ENCODE measurements around the gene SAXO2. TPM values are rescaled to one million over a fixed set of nuclear protein-coding genes. Genes with fewer than 3 reads are reported as not detected.
"Not testable (repeated sequence)": the region's sequence is repeated elsewhere in the genome, so short reads cannot be mapped to it uniquely, and the experiment has no call there.

SAXO2 gene
- total and polyA plus RNA-seq, 7 donors, result 0.23 to 4.8 (median 1.2) TPM; not detected in 1

DNA sequence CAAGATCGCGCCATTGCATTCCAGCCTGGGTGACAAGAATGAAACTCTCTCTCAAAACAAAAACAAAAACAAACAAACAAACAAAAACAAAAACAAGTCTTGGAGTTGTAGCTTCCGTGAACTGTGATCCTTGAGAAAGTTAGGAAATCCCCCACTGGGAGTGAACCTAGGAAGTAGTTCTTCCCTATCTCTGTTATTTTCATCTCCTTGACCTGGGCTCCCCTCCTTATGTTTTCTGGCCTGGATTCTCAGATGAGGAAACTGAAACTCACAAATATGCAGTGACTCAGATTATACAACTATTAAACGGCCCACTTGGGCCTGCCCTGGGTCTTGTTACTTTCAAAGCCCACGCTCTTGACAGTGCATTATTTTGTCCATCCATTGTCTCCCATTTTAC lies 29.7 kb downstream of the SAXO2 start:
- Histone ChIP-seq H3K27ac (no peak overlapping the region), H3K27me3 (no peaks in the 10 kb centered on the region), H3K4me1 (no peaks in the 10 kb centered on the region), H3K36me3 (no peaks in the 10 kb centered on the region), H3K4me3 (no peak overlapping the region), H3K9me3 (peaks cover 0 to 2% (median 0%) of the 10 kb centered on the region in 4 donors)
- intact Hi-C loops (cut with DNase I), result no loop called here
- no peak for DNase-seq
- no peak for TF ChIP-seq POLR2A (IDR thresholded peaks at IDR 0.05)
- no peak for TF ChIP-seq POLR2AphosphoS5 (IDR thresholded peaks at IDR 0.05)
- WGBS, 2 donors, result 86 to 87% methylated on average over 5 of the region's 5 CpGs

DNA sequence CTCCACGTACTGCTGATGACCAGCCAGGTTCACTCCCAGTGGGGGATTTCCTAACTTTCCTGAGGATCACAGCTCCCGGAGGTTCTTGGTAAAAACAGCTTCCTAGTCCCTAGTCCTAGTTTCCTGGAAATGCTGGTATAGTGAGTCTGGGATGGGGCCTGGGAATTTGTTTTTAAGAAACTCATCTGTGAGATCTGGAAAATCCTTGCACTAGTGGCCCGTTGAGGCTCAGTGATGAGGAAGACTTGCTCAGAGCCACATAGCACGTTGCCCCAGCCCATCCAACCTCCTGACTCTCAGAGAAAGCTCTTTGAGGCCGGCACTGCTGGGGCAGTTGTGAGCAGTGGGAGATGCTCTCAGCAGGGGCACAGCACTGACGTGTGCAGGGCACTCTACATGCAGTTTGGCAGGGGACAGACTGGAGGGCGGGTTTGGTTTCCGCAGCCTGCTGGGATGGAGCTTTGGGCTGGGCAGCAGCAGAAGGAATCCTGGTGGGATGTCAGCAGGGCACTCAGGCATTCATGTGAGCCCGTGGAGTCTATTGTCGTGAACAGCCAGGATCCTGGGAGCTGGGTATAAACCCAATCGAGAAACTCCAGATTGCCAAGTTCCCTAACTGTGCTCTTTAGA lies 31.6 kb downstream of the SAXO2 start:
- H3K36me3 ChIP-seq, result no peaks in the 10 kb centered on the region
- no peak overlapping the region for H3K4me3 ChIP-seq
- intact Hi-C loops (cut with DNase I), result no loop called here
- TF ChIP-seq POLR2AphosphoS5 (IDR thresholded peaks at IDR 0.05), result no peak
- H3K27ac ChIP-seq, result no peak overlapping the region
- DNase-seq, result no peak
- H3K4me1 ChIP-seq, result no peaks in the 10 kb centered on the region
- peaks cover 0 to 6% (median 6%) of the 10 kb centered on the region in 3 donors for H3K27me3 ChIP-seq
- H3K9me3 ChIP-seq, result peaks cover 0 to 2% (median 0%) of the 10 kb centered on the region in 4 donors
- WGBS, 2 donors, result 77 to 82% methylated on average over 11 of the region's 11 CpGs

DNA sequence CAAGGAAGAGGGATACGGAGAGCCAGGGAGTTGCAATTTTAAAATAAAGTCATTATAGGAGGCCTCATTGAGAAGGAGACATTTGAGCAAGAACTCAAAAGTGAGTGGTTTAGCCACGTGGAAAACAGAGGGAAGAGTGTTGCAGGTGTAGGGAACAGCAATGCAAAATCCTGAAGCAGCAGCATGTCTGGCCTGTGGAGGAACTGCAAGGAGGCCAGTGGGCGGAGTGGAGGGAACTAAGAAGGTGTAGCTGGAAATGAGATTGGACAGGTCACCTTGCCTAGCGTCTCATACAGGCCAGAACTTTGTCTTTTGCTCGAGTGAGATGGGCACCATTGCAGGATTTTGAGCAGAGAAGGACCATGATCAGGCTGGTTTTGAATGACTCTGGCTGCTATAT lies 34.9 kb downstream of the SAXO2 start:
- H3K27ac ChIP-seq, result no peak overlapping the region
- H3K36me3 ChIP-seq, result no peaks in the 10 kb centered on the region
- 91 to 92% methylated on average over 5 of the region's 5 CpGs for WGBS, 2 donors
- no peaks in the 10 kb centered on the region for H3K9me3 ChIP-seq
- peaks cover 0 to 6% (median 6%) of the 10 kb centered on the region in 3 donors for H3K27me3 ChIP-seq
- TF ChIP-seq EP300 (IDR thresholded peaks at IDR 0.05) (no peak), POLR2AphosphoS5 (IDR thresholded peaks at IDR 0.05) (no peak)
- no peaks in the 10 kb centered on the region for H3K4me1 ChIP-seq
- DNase-seq, result no peak
- no peak overlapping the region for H3K4me3 ChIP-seq
- intact Hi-C loops (cut with DNase I), result no loop called here

DNA sequence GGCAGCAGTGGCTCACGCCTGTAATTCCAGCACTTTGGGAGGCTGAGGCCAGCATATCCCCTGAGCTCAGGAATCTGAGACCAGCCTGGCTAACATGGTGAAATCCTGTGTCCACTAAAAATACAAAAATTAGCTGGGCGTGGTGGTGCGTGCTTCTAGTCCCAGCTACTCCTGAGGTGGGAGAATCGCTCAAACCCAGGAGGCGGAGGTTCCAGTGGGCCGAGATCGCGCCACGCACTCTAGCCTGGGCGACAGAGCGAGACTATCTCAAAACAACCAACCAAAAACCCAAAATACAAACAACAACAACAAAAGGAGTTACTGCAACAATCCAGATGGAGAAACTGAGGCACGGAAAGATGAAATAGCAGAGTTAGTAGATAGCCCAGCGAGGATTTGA lies 35.4 kb downstream of the SAXO2 start:
- no peak overlapping the region for H3K4me3 ChIP-seq
- H3K4me1 ChIP-seq, result no peaks in the 10 kb centered on the region
- DNase-seq, result no peak
- H3K9me3 ChIP-seq, result no peaks in the 10 kb centered on the region
- intact Hi-C loops (cut with DNase I), result no loop called here
- H3K27ac ChIP-seq, result no peak overlapping the region
- WGBS, 2 donors, result 94 to 97% methylated on average over 13 of the region's 13 CpGs
- no peaks in the 10 kb centered on the region for H3K36me3 ChIP-seq
- no peak for TF ChIP-seq POLR2A (IDR thresholded peaks at IDR 0.05)
- no peak for TF ChIP-seq POLR2AphosphoS5 (IDR thresholded peaks at IDR 0.05)
- TF ChIP-seq EP300 (IDR thresholded peaks at IDR 0.05), result no peak
- TF ChIP-seq, protein P1, sequence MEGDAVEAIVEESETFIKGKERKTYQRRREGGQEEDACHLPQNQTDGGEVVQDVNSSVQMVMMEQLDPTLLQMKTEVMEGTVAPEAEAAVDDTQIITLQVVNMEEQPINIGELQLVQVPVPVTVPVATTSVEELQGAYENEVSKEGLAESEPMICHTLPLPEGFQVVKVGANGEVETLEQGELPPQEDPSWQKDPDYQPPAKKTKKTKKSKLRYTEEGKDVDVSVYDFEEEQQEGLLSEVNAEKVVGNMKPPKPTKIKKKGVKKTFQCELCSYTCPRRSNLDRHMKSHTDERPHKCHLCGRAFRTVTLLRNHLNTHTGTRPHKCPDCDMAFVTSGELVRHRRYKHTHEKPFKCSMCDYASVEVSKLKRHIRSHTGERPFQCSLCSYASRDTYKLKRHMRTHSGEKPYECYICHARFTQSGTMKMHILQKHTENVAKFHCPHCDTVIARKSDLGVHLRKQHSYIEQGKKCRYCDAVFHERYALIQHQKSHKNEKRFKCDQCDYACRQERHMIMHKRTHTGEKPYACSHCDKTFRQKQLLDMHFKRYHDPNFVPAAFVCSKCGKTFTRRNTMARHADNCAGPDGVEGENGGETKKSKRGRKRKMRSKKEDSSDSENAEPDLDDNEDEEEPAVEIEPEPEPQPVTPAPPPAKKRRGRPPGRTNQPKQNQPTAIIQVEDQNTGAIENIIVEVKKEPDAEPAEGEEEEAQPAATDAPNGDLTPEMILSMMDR (IDR thresholded peaks at IDR 0.05), result no peak
- peaks cover 0 to 6% (median 6%) of the 10 kb centered on the region in 3 donors for H3K27me3 ChIP-seq

DNA sequence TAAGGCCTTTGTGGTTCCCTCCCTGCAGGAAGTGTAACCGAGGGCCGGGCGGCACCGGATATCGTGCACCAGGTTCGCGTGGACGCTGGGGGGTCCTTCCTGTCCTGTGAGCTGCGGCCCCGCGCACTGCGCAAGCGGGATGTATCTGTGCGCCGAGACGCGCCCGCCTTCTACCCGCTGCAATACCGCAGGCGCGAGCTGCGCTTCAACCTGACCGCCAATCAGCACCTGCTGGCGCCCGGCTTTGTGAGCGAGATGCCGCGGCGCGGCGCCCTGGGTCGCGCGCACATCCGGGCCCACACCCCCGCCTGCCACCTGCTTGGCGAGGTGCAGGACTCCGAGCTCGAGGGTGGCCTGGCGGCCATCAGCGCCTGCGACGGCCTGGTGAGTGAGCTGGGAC lies 35.9 kb downstream of the SAXO2 start:
- H3K4me3 ChIP-seq, result no peak overlapping the region
- WGBS, 2 donors, result 32 to 57% methylated on average over 44 of the region's 44 CpGs
- intact Hi-C loops (cut with DNase I), result no loop called here

DNA sequence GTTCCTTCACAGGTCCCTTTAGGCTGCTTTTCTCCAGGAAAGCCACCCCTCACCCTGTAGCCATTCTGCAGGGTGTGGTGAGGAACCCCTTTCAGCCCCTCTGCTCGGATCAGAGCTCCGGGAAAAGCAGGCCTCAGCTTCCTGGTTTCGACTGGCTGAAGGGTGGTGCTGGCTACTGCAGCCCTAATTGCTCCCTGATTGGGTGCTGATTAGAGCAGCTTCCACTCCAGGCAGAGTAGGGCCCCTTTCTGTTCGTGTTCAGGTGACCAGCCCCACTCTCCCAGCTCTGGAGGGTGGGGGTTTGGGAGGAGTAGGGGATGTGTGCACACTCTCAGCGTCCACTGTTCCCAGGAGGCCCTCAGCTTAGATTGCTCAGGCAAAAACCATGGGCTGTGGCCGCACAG lies 36.9 kb downstream of the SAXO2 start:
- DNase-seq; H3K27ac ChIP-seq; H3K36me3 ChIP-seq; H3K9me3 ChIP-seq; H3K27me3 ChIP-seq; H3K4me3 ChIP-seq; H3K4me1 ChIP-seq; intact Hi-C loops (cut with DNase I): not testable (repeated sequence)
- WGBS, 2 donors, result 27 to 72% methylated on average over 3 of the region's 6 CpGs

More for the DNA sequence above, 35.9 kb downstream of the SAXO2 start:
- Histone ChIP-seq H3K36me3 (no peaks in the 10 kb centered on the region), H3K27ac (no peak overlapping the region), H3K27me3 (peaks cover 0 to 6% (median 6%) of the 10 kb centered on the region in 3 donors), H3K4me1 (no peaks in the 10 kb centered on the region), H3K9me3 (no peaks in the 10 kb centered on the region)
- TF ChIP-seq, protein P1 (IDR thresholded peaks at IDR 0.05), result no peak
- no peak for TF ChIP-seq EP300 (IDR thresholded peaks at IDR 0.05)
- TF ChIP-seq POLR2A (IDR thresholded peaks at IDR 0.05), result no peak
- no peak for TF ChIP-seq POLR2AphosphoS5 (IDR thresholded peaks at IDR 0.05)
- no peak for DNase-seq

DNA sequence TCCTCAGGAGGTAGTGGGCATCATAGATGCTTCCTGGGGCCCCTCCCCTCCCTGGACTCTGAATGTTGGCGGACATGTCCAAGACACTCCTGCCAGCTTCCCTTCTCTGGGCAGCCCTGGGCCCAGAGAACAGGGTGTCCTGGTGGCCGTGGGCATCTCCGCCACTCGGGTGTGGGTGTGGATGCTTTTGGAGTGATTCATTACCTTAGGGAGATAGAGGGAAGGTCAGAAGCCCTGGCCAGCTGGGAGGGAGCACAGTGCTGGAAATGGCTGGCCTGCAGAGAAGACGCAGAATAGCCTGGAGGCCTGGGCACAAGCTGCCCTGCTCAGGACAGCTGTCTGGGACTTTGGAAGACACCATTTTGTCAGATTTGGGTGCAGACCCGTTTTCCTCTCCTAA lies 37.7 kb downstream of the SAXO2 start:
- H3K4me1 ChIP-seq; intact Hi-C loops (cut with DNase I); H3K27me3 ChIP-seq; DNase-seq; H3K27ac ChIP-seq; H3K9me3 ChIP-seq; H3K4me3 ChIP-seq; H3K36me3 ChIP-seq: not testable (repeated sequence)
- 79 to 87% methylated on average over 6 of the region's 6 CpGs for WGBS, 2 donors

All from sigmoid colon (tissue), 7 donors.